H1 (cell line): ENCODE results near the gene MPDZ. TPM values are rescaled to one million over a fixed set of nuclear protein-coding genes. Genes with fewer than 3 reads are reported as not detected.

Experiments used
- PHF8 ChIP-seq: fragments of 200-600 bp; sonication (generic); conservative IDR thresholded peaks from 2 replicates; pipeline ENCODE4 v1.7.1; 2012; ENCODE audit warnings: low read depth, mild to moderate bottlenecking, inconsistent platforms, low read length, moderate library complexity
- RNF2 ChIP-seq: fragments of 200-900, 300-1000 bp; sonication (generic); IDR thresholded peaks from 2 replicates; pipeline ENCODE4 v1.7.1; 2016; ENCODE audit warnings: borderline replicate concordance, low read depth, mild to moderate bottlenecking, antibody characterized with exemption, low read length; ENCODE audit not compliant: poor library complexity, severe bottlenecking; ENCODE audit errors: missing control alignments
- SAP30 ChIP-seq: fragments of 300-600 bp; sonication (generic); IDR thresholded peaks from 2 replicates; pipeline ENCODE4 v1.7.1; 2012; ENCODE audit warnings: low read length, moderate library complexity, mild to moderate bottlenecking, inconsistent platforms; ENCODE audit not compliant: insufficient read depth, insufficient replicate concordance
- polyA plus RNA-seq, 7 experiments: library from polyadenylated mRNA; depleted of rRNA in 3 of 7; stranded (reverse) in 5 of 7; unstranded in 2 of 7; fragments of >200 nt in 5 of 7; fragments of 200-250 nt in 2 of 7; gene quantifications; 1 replicate in 5 of 7; 2 replicates in 1 of 7; 4 replicates in 1 of 7; pipeline versions ENCODE4 v1.2.1 to v1.2.3, GENCODE V29; 2011 to 2013; ENCODE audit warnings: missing spikeins in 2 of 7, mixed read lengths in 2 of 7
- total RNA-seq: library from RNA; stranded (reverse); fragmentation: NEBNext Ultra II Directional; extraction: Animal tissue kit (Norgen Biotek cat#: 25700); gene quantifications from 2 replicates; pipeline ENCODE4 v1.2.1, GENCODE V29; 2021
- TF ChIP-seq, protein P1 (sequence below), 3 experiments: IDR thresholded peaks; 1 replicate in 2 of 3; 2 replicates in 1 of 3; pipeline versions ENCODE4 v1.5.1 to v1.6.1; 2011; ENCODE audit warnings: low read length in 3 of 3, mild to moderate bottlenecking in 3 of 3, inconsistent platforms in 2 of 3, low read depth in 1 of 3, moderate library complexity in 1 of 3; ENCODE audit not compliant: insufficient read depth in 1 of 3; ENCODE audit errors: control extremely low read depth in 1 of 3

MPDZ gene
- total and polyA plus RNA-seq, 2 of the 8 experiments (the other 6 are each of a cell fraction or from before 2014, with no cell fraction given): 14.6 to 39.4 TPM

DNA sequence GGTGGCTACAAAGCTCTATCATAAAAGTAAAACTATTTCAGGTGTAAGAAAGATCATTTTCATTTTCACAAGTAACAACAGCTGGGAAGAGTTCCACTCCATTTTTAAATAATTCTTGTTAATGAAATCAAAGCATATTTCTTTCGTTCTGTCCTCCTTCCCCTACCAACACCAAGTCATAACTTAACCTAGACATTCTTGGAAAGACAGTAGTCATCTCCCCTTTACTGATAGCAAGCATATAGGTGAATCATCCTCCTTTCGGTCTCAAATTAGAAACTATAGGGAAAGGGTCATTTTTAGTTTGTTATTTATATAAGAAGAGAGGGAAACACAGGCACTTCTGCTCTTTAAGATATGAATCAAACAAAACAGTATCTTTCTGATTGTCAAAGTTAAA is 38.2 kb downstream of the MPDZ start (continued):
- TF ChIP-seq, protein P1, sequence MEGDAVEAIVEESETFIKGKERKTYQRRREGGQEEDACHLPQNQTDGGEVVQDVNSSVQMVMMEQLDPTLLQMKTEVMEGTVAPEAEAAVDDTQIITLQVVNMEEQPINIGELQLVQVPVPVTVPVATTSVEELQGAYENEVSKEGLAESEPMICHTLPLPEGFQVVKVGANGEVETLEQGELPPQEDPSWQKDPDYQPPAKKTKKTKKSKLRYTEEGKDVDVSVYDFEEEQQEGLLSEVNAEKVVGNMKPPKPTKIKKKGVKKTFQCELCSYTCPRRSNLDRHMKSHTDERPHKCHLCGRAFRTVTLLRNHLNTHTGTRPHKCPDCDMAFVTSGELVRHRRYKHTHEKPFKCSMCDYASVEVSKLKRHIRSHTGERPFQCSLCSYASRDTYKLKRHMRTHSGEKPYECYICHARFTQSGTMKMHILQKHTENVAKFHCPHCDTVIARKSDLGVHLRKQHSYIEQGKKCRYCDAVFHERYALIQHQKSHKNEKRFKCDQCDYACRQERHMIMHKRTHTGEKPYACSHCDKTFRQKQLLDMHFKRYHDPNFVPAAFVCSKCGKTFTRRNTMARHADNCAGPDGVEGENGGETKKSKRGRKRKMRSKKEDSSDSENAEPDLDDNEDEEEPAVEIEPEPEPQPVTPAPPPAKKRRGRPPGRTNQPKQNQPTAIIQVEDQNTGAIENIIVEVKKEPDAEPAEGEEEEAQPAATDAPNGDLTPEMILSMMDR (IDR thresholded peaks at IDR 0.05; ENCODE audit: control extremely low read depth in 1 of 3, insufficient read depth in 1 of 3, low read depth in 1 of 3, low read length in 3 of 3): no peak
- TF ChIP-seq RNF2 (no peak), SAP30 (no peak), PHF8 (no peak)
